ENCODE data around the gene DCAF12.

Gene DCAF12

DNA sequence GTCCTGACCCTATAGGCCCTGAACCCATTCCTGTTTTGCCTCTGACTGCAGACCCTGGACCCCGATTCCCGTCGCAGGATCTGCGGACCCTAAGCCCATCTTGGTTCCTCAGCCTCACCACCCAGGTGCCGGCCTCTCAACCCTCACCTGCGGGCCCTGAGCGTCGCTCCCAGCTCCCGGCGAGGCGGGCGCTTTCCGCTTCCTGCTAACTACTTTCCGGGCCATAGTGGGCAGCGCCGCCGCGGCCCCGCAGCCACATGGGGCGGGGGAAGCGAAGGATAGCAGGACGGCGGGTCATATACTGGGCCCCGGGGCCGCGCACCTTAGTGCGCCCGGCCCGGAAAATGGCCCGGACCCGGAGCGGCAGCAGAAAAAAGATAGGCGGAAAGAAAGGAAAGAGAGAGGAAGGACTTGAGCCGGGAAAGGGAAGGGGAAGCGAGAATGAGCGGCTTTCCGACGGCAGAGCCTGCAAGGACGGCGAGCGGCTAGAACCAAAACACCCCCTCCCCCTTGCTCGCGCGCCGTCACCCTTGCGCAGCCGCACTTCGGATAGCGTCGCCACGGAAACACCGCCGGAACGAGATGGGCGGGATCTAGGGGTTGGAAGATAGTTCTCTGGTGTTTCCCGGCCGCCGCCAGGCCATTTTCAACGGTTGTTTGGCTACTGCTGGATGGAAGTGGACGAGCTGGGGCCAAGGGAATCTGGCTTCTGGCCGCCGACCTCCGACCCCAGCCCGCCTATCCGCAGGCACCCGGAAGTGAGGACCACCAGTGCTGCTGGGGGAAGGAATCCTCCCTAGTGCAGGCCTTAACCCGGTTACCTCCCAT, at the start of gene DCAF12:
Gene DCAF12, minus strand, starts transcription at position 492 of the 828 bp plus-strand sequence. Its CDS starts 267 bp downstream, at position 225.
- TF ChIP-seq, protein P1, sequence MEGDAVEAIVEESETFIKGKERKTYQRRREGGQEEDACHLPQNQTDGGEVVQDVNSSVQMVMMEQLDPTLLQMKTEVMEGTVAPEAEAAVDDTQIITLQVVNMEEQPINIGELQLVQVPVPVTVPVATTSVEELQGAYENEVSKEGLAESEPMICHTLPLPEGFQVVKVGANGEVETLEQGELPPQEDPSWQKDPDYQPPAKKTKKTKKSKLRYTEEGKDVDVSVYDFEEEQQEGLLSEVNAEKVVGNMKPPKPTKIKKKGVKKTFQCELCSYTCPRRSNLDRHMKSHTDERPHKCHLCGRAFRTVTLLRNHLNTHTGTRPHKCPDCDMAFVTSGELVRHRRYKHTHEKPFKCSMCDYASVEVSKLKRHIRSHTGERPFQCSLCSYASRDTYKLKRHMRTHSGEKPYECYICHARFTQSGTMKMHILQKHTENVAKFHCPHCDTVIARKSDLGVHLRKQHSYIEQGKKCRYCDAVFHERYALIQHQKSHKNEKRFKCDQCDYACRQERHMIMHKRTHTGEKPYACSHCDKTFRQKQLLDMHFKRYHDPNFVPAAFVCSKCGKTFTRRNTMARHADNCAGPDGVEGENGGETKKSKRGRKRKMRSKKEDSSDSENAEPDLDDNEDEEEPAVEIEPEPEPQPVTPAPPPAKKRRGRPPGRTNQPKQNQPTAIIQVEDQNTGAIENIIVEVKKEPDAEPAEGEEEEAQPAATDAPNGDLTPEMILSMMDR (IDR thresholded peaks at IDR 0.05; ENCODE audit: insufficient read depth, low read depth, low read length, missing control alignments): no peak
- H3K4me3 ChIP-seq (ENCODE audit: low read length): peak within 1 kb of the TSS; percentile 99
- peak; percentile 92 for DNase-seq (ENCODE audit: low read depth)

DNA sequence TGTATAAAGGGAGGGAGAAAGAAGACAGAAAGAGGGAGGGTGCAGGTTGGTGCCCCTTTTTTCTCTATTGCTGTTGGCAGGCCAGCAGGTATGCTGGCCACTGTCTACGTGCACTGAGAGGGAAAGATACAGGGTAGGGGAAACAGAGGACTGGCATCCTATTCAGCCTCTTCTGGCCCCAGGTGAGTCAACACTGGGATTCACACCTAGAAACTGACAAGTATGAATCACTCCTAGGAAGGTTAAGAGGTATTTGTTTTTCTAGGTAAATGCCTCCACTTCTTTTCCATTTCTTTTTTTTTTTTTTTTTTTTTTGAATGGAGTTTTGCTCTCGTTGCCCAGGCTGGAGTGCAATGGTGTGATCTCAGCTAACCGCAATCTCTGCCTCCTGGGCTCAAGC, 49.6 kb upstream of the DCAF12 start:
- peak; percentile 95 for DNase-seq (ENCODE audit: low read depth)
- no peak overlapping the region for H3K4me3 ChIP-seq (ENCODE audit: low read length)
- TF ChIP-seq, protein P1 (IDR thresholded peaks at IDR 0.05; ENCODE audit: insufficient read depth, low read depth, low read length, missing control alignments): no peak

DNA sequence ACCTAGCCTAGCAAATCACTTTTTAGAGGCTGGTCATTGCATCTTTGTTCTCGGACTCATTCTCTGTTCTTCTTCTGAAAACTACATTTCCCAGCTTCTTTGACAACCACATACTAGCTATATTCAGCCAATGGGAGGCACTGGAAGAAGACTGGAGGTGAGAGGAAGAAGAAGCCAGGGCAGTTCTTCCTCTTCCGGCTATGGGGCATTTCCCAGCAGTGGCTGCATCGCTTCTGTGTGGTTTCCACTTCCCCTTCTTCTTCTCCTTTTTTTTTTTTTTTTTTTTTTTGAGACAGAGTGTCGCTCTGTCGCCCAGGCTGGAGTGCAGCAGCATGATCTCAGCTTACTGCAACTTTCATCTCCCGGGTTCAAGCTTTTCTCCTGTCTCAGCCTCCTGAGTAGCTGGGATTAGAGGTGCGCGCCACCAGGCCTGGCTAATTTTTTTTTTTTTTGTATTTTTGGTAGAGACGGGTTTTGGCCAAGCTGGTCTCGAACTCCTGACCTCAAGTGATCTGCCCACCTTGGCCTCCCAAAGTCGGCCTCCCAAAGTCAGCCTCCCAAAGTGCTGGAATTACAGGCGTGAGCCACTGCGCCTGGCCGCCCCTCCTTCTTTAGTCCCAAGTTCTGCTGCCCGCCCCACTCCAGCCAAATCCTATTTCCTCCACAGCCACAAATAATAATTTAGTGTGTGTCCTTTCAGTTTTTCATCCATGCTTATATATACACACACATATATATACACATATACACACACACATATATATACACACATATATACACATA, 45.4 kb upstream of the DCAF12 start:
- DNase-seq (ENCODE audit: low read depth): no peak
- TF ChIP-seq, protein P1 (IDR thresholded peaks at IDR 0.05; ENCODE audit: insufficient read depth, low read depth, low read length, missing control alignments): no peak
- no peak overlapping the region for H3K4me3 ChIP-seq (ENCODE audit: low read length)

DNA sequence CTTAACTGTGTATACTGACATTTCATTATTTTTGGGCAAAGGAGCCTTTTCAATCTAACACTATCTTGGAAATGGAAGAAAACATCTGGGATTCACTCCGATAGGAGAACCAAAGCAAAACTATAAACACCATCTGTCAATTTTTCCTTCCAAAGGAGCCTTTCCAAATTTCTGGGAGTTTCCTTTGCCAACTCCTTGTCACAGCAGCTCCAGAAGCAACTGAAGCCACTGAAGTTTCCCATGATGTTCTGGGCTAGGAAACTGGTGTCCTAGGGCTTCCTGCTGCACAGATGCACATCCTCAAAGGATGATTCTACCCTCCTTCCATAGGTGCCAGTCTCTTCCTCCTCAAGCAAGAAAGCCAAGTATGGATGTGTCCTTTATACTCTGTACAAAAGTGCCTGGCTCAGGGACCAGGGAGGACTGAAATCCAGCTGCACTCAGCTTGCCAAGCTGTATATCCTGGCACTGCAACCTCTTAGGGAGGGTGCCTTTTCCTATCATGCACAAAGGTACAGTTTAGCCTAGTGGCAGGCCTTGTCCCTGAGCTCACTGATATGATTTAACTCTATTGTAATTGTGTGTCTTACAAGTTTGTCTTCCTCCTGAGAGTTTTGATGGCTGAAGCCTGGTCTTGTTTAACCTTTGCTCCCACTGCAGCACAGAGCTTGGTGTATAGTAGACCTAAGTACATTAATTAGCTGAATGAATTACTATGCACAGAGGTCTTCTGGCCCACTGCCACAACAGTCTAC, 43.9 kb upstream of the DCAF12 start:
- H3K4me3 ChIP-seq (ENCODE audit: low read length): no peak overlapping the region
- DNase-seq (ENCODE audit: low read depth): no peak
- TF ChIP-seq, protein P1 (IDR thresholded peaks at IDR 0.05; ENCODE audit: insufficient read depth, low read depth, low read length, missing control alignments): peak; percentile 10

DNA sequence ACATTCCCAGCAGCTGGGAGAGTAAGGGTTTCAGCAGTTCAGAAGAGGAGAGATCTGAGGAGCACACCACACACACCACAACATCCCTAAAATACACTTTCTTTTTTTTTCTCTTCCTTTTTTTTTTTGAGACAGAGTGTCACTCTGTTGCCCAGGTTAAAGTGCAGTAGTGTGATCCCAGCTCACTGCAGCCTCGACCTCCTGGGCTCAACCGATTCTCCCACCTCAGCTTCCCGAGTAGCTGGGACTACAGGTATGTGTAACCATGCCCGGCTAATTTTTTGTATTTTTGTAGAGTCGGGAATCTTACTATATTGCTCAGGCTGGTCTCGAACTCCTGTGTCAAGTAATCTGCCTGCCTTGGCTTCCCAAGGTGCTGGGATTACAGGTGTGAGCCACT, 42.6 kb upstream of the DCAF12 start:
- DNase-seq (ENCODE audit: low read depth): no peak
- TF ChIP-seq, protein P1 (IDR thresholded peaks at IDR 0.05; ENCODE audit: insufficient read depth, low read depth, low read length, missing control alignments): no peak
- H3K4me3 ChIP-seq (ENCODE audit: low read length): no peak overlapping the region

DNA sequence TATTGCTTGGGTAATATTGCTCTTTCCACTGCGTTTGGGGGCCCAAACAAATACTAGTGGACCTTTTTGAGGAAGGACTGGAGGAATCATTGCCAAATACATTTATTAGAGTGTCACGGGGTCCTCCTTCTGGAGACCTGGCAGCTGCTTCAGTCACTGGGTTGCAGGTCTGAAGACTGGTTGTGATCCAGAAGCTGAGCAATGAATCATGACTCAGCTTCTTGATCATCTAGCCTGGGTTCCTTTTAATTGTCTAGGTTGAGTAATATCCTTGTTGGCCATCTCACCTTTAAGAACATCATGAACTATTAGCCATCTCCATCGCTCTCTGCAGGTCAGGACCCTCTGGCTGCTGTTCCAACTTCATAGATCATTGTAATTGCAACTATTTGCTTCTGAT, 36.9 kb upstream of the DCAF12 start:
- TF ChIP-seq, protein P1 (IDR thresholded peaks at IDR 0.05; ENCODE audit: insufficient read depth, low read depth, low read length, missing control alignments): no peak
- DNase-seq (ENCODE audit: low read depth): peak; percentile 91
- H3K4me3 ChIP-seq (ENCODE audit: low read length): no peak overlapping the region

Data from epithelial cell of esophagus (primary cell).